HG02610 (cell line): ENCODE data around the gene D2HGDH.
"Not testable (repeated sequence)": the region's sequence is repeated elsewhere in the genome, so short reads cannot be mapped to it uniquely, and the experiment has no call there.

Source experiments
- ATAC-seq: cut with Tn5 transposase; IDR thresholded peaks from one replicate; pipeline ENCODE4 v1.9.1; 2021; ENCODE audit warnings: mild to moderate bottlenecking, moderate library complexity; ENCODE audit not compliant: unreplicated experiment

The D2HGDH gene

DNA sequence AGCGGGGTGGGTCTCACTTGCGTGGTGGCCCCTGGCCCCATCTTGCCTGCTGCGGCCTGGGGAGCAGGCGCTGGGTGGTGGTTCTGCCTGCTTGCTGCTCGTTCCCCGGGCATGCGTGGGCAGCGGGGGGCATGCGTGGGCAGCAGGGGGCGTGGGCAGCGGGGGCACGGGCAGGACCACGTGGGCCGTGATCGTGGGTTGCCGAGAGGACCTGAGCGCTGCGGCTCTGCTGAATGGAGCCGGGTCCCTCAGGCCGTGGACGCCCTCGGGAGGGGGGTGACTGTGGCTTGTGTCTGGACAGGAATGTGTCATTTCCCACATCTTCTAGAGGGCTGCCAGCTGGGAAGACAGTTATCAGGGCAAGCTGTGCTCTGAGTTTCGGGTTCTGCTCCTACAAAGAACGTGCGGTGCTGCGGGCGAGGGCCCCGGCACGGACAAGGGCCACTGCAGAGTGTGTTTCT lies 33.9 kb downstream of the D2HGDH start:
- ATAC-seq: no peak

DNA sequence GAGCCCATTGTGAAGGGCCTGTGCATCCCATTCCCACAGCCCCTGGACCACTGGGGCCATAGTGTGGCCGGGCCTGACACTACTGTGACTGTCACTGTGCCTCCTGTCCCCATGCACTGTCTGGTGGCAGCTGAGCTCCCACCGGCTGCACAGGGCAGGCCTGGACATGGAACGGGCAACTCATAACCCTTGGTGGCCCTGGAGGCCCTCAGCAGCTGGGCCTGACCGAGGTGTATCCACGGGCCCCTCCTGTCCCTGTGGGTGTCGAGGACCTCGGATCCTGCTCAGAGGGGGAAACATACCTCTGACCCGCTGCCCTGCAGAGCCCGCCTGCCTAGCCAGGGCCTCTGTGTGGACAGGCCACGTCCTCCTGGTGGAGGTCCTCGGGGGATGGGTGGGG lies 34.4 kb downstream of the D2HGDH start:
- no peak for ATAC-seq

DNA sequence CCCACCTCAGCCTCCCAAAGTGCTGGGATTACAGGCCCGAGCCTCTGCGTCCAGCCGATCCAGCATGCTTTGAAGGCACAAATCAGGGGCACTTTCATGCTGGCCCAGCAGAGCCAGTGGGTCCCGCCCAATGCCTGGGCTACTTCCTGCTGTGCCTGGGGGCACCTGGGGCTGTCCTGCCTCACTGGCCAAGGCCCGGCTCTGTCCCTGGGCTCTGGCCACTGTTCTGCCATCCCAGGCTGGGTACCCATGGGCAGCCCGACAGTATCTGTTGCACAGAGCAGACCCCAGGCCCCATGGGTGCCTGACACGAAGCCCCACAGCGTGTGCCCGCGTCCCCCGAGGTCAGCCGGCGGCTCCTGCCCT lies 35.4 kb downstream of the D2HGDH start:
- no peak for ATAC-seq

DNA sequence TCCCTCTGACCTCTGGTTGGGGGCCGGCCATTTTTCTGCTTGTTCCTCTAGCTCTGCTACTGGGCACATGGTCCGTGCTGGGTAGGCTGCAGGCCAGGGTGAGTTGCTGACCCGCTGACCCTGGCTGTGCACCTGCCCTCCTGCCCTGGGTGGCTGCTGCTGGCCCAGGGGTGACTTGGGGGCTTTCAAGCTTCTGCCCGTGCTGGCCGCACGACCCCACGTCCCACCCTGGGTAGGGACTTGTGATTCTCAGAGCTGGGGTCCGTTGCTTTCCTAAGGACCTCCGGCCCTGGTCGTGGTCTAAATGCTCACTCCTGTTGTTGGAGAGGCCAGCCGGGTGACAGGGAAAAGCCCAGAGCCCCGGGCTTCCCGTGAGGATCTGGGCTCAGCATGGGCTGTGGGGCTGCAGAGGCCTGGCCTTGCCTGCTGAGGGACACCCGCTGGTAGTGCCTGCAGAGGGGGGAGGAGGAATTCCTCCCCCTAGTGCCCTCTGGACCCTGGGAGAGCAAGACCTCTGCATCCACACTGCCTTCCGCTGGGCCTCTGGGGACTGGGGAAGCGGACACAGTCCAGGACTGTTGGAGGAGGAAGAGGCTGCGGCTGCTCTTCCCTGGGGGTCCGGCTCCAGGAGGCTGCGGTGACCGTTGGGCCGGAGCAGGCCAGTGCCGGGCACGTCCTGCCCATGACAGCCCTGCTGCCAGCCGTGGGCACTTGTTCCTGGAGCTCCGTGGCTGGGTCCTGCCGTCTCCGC lies 35.9 kb downstream of the D2HGDH start:
- ATAC-seq: no peak

DNA sequence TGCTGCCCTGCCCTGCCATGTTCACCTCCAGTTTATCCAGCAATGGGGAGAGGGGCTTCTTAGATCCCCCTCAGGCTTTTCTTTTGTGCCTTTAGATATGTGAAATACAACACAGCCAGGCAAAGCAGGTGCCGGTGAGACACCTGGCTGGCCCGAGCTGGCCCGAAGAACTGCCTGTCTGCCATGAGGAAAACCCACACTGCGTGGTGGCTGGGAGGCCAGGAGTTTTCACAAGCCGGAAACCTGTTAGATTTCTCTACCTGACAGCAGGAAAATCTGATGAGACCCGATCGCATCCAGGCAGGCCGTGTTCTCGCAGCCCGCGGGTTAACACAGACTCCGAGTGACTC lies 36.5 kb downstream of the D2HGDH start:
- ATAC-seq: no peak

DNA sequence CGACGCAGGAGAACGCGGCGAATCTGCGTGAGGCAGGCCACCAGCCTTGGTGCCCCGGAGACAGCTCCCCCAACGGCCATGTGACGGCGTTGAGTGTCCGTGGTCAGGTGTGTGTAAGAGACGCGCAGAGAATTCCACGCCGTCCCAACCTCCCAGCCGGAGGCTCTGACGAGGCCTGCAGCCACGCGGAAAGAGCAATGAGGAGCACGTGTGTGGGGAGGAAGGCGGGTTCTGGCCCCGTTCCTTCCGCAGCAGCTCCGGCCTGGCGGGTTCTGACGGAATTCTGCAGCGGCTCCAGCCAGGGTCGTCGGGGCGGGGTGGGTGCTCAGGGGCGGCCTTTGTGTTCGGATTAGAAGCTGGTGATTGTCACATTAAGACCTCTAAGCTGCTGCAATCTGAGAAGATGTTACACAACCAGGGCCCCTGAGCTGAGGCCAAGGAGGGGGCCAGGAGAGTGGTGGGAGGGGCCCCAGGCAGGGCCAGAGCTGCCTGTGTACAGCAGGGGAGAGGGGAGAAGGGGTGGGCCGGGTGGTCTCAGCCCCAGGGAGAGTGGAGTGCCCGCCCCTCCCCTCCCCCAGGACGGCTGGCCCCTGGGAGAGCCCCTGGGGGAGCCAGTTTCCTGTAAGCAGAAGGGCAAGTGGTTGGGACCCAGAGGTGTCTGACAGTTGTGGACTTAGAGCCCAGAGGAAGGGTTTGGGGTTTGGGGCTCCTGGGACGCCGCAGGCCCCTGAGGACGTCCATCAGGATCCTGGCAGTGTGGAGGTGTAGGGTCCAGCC lies 37.0 kb downstream of the D2HGDH start:
- no peak for ATAC-seq

DNA sequence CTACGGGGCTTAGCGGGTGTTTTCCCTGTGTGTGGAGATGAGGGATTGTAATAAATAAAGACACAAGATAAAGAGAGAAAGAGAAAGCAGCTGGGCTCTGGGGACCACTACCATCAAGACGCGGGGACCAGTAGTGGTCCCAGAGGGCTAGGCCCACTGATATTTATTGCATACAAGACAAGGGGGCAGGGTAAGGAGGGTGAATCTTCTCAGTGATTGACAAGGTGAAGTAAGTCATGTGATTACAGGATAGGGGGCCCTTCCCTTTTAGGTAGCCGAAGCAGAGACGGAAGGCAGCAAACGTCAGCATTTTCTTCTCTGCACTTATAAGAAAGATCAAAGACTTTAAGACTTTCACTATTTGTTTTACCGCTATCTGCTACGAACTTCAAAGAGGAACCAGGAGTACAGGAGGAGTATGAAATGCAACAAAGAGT lies 37.7 kb downstream of the D2HGDH start:
- no peak for ATAC-seq

DNA sequence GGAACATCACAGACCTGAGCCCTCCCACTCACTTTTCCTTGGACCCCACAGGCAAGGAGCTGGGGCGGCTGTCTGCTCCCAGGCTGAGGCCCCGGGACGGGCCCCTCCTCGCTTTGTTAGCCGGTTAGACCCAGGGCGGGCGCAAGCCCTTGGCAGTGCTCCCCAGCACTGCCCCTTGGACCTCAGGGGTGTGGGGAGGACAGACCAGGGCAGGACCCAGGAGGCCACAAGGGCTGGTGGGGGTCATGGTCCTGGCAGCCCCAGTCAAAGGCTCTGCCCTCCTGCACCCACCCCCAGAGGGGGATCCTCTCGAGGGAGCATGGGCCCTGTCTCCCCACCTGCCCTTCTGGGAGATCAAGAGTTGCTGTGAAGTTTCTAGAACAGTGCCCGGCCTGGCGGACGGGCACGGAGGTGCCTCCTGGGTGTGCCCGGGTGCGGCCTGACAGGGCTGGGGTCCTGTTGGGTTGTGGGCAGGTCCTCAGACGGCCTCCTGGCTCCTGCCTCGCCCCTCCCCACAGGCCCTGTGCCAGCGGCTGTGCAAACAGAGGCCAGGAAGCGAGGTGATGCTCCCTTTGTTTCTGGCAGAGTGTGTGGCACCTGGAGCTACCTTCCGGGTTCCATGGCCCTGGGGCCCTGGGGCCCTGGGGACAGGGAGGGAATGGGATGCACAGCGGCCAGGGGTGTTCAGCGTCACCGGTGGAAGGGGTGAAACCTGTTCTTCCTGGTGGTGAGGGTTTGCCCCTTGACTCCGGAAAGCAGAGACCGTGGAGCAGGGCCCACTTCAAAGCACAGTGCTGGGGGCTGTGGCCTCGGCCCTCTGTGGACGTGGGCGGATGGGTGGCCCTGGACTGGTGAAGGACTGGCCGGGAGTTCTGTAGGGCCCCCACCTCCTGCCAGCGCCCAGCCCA lies 39.3 kb downstream of the D2HGDH start:
- ATAC-seq: no peak

DNA sequence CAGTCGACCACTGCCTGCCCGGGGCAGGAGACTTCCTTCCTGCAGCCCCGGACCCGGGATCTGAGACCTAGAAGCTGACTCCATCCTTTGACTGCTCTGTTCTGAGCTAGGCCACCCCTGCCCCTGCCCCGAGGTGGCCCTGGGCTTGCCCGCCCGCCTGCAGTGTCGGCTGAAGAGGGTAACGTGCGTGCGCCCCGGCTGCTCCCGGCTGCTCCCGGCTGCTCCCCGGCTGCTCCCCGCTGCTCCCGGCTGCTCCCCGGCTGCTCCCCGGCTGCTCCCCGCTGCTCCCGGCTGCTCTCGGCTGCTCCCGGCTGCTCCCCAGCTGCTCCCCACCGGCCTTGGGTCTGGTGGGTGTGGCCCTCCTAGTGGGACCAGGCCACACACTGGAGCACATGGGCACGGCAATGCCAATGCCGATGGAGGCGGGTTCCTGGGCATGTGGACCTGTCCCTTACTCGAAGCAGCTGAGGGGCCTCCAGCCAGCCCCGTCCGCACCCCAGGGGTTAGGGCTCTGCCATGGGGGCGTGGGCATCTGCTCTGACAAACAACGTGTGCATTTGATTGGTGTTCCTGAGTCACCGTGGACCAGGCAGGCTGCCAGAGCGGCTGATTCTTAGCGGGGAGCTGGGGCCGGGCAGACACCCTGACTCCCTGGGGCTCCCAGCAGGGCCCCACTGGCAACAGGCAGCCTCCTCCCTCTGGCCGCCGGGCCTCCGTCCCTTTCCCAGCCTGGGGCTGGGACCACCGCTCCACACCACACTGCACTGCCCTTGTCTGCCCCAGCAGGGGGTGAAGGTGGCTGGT lies 40.2 kb downstream of the D2HGDH start:
- ATAC-seq: no peak

DNA sequence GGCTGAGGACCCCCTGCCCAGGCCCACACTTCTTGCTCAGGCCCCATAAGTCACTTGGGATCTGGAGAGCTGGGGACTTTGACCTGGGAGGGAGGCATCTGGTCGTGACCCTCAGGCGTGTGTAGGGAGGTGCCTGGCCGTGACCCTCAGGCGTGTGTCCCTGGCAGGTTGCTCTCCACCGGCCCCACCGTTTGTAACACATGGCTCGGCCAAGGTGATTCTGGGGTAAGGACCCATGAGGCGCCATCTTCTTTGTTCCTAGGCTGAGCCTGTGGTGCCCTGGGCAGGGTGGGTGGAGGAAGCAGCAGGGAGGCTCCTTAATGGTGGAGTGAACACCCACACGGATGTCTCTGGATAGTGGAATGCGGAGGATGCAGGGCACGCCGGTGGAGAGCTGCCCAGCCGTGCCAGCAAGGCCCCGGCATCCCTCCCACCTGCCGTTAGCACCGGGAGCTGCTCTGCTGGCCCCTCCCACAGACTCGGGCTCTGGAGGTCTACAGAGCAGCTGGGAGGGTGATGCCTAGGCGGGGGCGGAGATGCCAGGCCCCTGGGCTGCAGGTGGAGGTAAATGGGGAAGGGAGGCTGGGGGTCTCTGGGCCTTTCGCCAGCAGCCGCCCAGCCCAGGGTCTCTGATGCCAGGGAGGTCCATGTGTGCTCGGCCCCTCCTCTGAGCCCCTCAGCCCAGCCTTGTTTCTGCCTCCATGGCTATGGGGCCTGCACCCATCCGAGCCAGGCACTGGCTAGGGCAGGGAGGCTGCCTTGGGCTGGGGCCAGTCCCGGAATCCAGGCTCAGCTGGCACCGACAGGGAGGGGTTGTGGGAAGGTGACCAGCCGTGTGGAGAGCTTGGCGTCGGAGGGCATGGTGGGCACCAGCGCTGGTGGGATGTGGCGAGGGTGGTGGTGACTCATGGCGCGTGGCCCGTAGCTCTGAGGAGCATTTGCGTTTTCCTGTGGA lies 41.1 kb downstream of the D2HGDH start:
- no peak for ATAC-seq

DNA sequence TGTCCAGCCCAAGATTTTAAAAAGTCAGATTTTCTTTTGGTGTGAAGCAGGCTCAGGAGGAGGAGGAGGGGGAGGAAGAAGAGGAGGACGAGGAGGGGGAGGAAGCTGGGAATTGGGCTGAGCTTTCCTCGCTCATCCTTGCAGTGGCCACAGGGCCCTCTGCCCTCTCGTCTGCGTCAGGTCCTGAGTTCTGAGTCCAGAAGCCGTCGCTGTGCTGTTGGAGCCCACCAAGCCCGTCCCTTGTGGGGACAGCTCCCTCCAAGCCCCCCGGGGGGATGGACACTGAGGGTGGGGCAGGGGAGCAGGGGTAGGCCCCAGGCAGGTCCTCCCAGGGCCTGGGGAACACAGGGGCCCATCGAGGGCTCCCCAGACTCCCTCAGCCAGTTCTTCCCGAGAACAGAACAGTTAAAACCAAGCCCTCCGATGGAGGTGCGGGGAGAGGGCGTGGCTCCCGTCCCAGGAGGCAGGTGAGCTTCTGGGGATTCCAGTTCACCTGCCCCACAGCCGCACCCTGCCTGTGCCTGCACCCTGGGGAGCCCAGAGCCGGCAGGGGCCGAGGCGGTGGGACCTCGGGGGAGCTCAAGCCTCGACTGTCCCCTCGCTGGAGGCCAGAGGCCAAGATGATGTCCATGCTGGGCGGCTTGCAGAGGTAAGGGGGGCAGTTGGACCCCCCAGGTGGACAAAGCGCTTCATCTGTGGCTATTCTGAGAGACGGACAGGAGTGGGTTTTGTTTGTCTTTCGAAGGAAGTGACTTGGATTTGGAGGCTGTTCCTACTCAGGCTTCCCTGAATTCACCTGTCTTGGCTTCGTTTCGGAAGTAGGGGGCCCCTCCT lies 42.1 kb downstream of the D2HGDH start, which contains the start of gene GAL3ST2:
GAL3ST2 (plus strand) TSS at position 487 of the 834 bp plus-strand sequence; CDS start at position 621, 134 bp downstream.
- no peak for ATAC-seq

DNA sequence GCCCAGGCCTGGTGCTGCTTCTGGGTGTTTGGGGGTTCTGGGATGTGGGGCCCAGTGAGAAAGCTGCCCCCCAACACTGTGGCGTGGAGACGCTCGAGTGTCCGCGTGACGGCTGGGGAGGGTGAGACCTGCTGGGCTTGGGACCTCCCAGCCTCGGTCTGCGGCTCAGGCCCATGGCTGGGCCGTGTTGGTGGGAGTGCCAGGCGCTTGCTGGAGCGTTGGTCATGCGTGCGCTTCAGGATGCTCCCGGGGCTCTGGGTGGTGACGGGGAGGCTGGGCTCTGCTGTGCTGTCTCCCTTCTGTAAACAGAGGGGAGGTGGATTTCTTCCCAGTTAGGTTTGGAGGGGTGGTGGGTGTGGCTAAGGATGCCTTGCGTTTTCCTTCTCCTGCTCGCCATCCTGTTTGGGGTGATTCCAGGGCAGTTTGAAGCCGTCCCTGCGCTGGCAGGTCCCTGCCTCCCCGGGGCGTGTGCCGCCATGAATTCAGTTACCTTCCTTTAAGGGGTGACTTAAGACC lies 42.8 kb downstream of the D2HGDH start:
- no peak for ATAC-seq

DNA sequence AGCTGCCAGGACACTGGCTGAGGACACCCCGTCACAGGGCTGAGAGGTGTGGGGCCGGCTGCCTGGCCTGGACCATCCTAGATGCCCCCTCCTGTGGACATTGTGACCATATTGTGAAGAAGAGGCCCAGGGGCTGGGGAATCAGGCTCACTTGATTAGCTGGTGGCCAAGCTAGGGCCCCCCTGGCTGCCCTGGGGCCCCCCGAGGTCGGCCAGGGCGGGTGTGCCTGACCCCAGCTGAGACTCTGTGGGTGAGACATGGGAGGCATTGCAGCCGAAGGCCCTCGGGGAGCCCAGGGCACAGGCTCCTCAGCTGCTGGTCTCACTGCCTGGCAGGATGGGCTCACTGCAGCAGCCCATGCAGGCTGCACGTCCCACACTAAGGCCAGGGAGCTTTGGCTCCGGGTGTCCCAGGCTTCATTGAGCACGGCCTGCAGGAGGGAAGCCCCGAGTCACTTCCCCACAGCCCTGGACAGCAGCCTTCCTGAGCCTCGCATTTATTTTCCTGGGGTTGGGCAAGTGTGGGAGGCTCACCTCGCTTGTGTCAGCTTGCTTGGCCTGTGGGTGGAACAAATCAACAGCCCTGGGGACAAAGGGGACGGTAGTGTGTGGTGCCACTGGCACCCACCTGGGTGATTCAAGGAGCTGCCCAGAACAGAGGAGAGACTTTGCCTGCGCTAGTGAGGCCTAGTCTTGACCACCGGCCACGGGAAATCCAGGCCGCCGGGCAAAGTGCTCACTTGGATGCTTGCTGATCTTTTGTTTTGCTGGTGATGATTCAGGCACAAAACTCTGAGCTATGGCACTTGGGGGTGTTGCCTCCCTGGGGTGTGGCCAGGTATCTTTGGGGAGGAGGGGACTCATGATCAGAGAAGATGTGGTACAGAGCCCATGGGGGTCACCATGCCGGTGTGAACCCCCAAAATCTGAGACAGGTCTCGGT lies 43.5 kb downstream of the D2HGDH start:
- no peak for ATAC-seq

DNA sequence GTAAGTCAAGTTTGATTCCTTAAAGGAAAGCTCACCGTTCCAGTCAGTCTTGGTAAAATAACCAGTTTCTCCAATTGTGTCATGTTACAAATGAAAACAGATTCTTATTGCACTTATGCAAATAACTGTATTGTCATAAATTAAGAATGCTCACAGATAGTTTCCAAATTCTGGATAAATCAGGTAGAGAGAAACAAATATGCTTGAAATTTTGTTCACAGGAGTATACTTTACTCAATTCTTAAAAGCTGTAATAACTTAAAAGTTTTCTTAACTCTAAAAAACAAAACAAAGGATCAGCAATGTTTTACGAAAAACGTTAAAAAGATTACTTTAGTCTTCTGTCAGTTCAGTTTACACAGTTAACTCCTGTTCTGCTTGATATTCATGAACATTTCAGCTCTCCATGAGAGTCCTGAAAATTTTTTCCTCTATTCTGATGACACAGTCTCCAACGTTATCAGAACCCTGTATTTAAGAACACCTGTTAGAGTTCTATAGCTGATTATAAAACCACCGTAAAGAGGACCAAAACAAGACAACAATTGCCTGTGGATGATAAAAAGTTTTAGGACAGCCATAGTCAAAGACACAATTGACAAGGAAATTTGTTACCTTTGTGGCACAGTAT lies 46.6 kb downstream of the D2HGDH start:
- ATAC-seq: no peak

DNA sequence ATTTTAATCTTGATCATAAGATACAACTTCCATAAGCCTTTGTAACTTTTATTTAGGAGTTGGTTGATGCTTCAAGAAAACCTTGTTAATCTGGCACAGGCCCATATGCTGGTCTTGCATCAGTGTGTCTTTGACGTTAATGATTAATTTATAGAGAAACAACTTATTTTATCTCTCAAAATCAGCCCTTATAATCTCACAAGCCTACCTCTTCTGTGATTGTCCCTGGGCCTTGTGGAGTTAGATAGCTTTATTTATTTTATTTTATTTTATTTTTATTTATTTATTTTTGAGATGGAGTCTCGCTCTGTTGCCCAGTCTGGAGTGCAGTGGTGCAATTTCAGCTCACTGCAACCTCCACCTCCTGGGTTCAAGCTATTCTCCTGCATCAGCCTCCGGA lies 47.6 kb downstream of the D2HGDH start:
- ATAC-seq: not testable (repeated sequence)

DNA sequence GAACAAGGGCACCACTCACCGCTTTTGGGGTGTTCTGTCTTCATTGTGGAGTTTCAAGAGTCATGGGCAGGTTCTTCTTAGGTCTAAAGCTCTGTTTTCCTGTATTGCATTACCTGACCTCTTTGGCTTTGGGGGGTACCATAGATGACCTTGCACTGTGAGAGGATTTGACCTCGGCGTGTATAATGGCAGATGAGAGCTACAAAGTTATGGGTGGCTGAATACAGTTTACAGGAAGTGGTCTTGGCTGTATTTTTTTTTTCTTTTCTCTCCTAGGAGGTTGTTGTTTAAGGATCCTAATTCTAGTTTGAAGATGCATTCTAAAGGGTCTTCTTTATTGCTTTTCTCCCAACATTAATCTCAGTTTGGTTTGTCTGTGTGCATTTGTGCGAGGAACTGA lies 53.7 kb downstream of the D2HGDH start:
- no peak for ATAC-seq

DNA sequence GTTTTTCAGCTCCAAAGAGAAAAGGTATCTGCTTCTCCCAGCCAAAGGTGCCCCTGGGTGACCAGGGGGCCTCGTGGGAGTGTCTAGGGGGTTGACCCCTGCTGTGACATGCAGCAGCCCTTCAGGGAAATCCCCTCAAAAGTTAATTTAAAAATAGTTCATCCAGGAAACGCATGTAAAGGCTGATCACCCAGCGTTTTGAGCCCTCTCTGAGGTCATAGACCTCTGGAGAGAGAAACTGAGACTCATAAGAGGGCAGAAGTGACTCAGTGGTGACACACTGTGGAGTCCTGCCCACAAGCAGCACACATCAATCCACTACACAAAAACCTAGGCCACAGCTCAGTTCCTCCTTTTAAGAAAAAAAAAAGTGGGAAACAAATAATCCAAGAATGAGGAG lies 54.1 kb downstream of the D2HGDH start:
- ATAC-seq: no peak
